Right hindlimb (tissue), 1 donor: ENCODE results near the gene PSTPIP1.
A peak's percentile ranks its signal among the peaks of the same experiment; 100 is the strongest.
"Not testable (repeated sequence)": the region's sequence is repeated elsewhere in the genome, so short reads cannot be mapped to it uniquely, and the experiment has no call there.

Source experiments
- DNase-seq: peaks from one replicate; pipeline ENCODE4 v3.0.0-alpha.2; 2018

PSTPIP1 gene

GRCh38 chr15:76994971-76995945 is at the start of gene PSTPIP1:
TSS of gene PSTPIP1 (plus strand) at chr15:76995126. CDS start at chr15:76995574, 448 bp downstream.
- DNase-seq, result peak; percentile 81

GRCh38 chr15:76945494-76946093 is 49.3 kb upstream of the PSTPIP1 start:
- DNase-seq, result no peak

GRCh38 chr15:76947454-76947853 is 47.5 kb upstream of the PSTPIP1 start:
- DNase-seq, result no peak

GRCh38 chr15:76951220-76951619 is 43.7 kb upstream of the PSTPIP1 start:
- no peak for DNase-seq

GRCh38 chr15:76953913-76954312 is 41.0 kb upstream of the PSTPIP1 start:
- no peak for DNase-seq

- no peak for DNase-seq
Observed at GRCh38 chr15:76954744-76955143, 40.2 kb upstream of the PSTPIP1 start.

- peak; percentile 51 for DNase-seq
Observed at GRCh38 chr15:76961268-76962011, 33.5 kb upstream of the PSTPIP1 start.

GRCh38 chr15:76962337-76963013 is 32.5 kb upstream of the PSTPIP1 start:
- DNase-seq, result no peak

GRCh38 chr15:76963596-76963995 is 31.3 kb upstream of the PSTPIP1 start:
- DNase-seq, result no peak

GRCh38 chr15:76964157-76964556 is 30.8 kb upstream of the PSTPIP1 start:
- no peak for DNase-seq

GRCh38 chr15:76966051-76966450 is 28.9 kb upstream of the PSTPIP1 start:
- DNase-seq, result not testable (repeated sequence)

GRCh38 chr15:76967067-76967466 is 27.9 kb upstream of the PSTPIP1 start:
- DNase-seq, result no peak

GRCh38 chr15:76968306-76968705 is 26.6 kb upstream of the PSTPIP1 start:
- DNase-seq, result no peak

- DNase-seq, result peak; percentile 45
Observed at GRCh38 chr15:76972389-76973361, 22.3 kb upstream of the PSTPIP1 start.

GRCh38 chr15:76973362-76973743 is 21.6 kb upstream of the PSTPIP1 start:
- DNase-seq, result no peak

- no peak for DNase-seq
Observed at GRCh38 chr15:76973906-76974305, 21.0 kb upstream of the PSTPIP1 start.

- DNase-seq, result no peak
Observed at GRCh38 chr15:76974456-76975036, 20.4 kb upstream of the PSTPIP1 start.

GRCh38 chr15:76976141-76976540 is 18.8 kb upstream of the PSTPIP1 start:
- DNase-seq, result no peak

GRCh38 chr15:76976572-76977270 is 18.2 kb upstream of the PSTPIP1 start:
- no peak for DNase-seq

- no peak for DNase-seq
Observed at GRCh38 chr15:76978522-76979330, 16.2 kb upstream of the PSTPIP1 start.
